Fibroblast of skin of right quadriceps (primary cell): ENCODE results near the gene KLK10.

Experiments used
- DNase-seq: peaks from one replicate; pipeline ENCODE4 v3.0.0-alpha.2; 2013

KLK10 gene

GRCh38 chr19:51025809-51026553 is 6.5 kb upstream of the KLK10 start:
- no peak for DNase-seq

- DNase-seq = no peak
Measured at GRCh38 chr19:51025401-51025800, 5.9 kb upstream of the KLK10 start.

- DNase-seq = no peak
Measured at GRCh38 chr19:51024924-51025323, 5.4 kb upstream of the KLK10 start.

- DNase-seq = no peak
Measured at GRCh38 chr19:51023946-51024345, 4.4 kb upstream of the KLK10 start.

- no peak for DNase-seq
Measured at GRCh38 chr19:51022526-51022925, 3.0 kb upstream of the KLK10 start.

- DNase-seq = peak; percentile 28
Measured at GRCh38 chr19:51020988-51021651, 1.6 kb upstream of the KLK10 start.

- no peak for DNase-seq
Measured at GRCh38 chr19:51018745-51019543, 565 bp downstream of the KLK10 start.

GRCh38 chr19:51016798-51017683 is 2.5 kb downstream of the KLK10 start:
- peak; percentile 17 for DNase-seq

GRCh38 chr19:51015691-51016267 is 3.7 kb downstream of the KLK10 start:
- DNase-seq = no peak

- DNase-seq = no peak
Measured at GRCh38 chr19:51014242-51014641, 5.3 kb downstream of the KLK10 start.

- DNase-seq = no peak
Measured at GRCh38 chr19:51012661-51013190, 6.8 kb downstream of the KLK10 start.

GRCh38 chr19:51010066-51010795 is 9.3 kb downstream of the KLK10 start:
- DNase-seq = no peak

GRCh38 chr19:51009061-51009891 is 10.2 kb downstream of the KLK10 start:
- DNase-seq = no peak

- no peak for DNase-seq
Measured at GRCh38 chr19:51007488-51007887, 12.0 kb downstream of the KLK10 start.

- DNase-seq = no peak
Measured at GRCh38 chr19:51006406-51006805, 13.1 kb downstream of the KLK10 start.

- no peak for DNase-seq
Measured at GRCh38 chr19:51005248-51005647, 14.3 kb downstream of the KLK10 start.

- DNase-seq = no peak
Measured at GRCh38 chr19:51003316-51003715, 16.2 kb downstream of the KLK10 start.

- no peak for DNase-seq
Measured at GRCh38 chr19:51002542-51003311, 16.8 kb downstream of the KLK10 start.

- DNase-seq = no peak
Measured at GRCh38 chr19:51002089-51002532, 17.4 kb downstream of the KLK10 start.
